SK-N-MC (cell line): Measurements from ENCODE around the gene SATB2.

Source experiments
- EZH2 ChIP-seq: fragments of 200-600 bp; sonication (generic); IDR thresholded peaks from one replicate; pipeline ENCODE4 v1.6.1; 2017; ENCODE audit warnings: antibody characterized with exemption
- POLR2AphosphoS5 ChIP-seq: IDR thresholded peaks from 2 replicates; pipeline ENCODE4 v1.6.1; 2012; ENCODE audit warnings: mild to moderate bottlenecking, low read depth, low read length, borderline replicate concordance

- TF ChIP-seq POLR2AphosphoS5 (no peak), EZH2 (no peak)
Measured at GRCh38 chr2:199344012-199344411, 113.7 kb downstream of the SATB2 start.
